ENCODE data around the gene PRDX5.

DNA sequence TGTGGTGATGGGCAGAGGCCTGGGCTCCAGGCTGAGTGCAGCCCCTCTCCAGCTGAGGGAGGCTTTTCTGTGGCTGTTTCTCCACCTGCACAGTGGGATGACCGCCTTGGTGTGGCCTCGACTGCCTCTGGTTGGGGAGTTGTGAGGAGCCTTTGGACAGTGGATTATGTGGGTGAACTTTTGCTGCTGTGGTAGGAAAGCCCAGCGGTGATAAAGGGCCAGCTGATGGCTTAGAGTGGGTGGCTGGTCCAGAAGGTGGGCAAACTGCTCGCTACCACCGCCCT is 13.9 kb upstream of the PRDX5 start:
- no peak for TF ChIP-seq ELF4 (IDR thresholded peaks at IDR 0.05)
- TF ChIP-seq HDGF (IDR thresholded peaks at IDR 0.05; ENCODE audit: borderline replicate concordance), result no peak
- TF ChIP-seq TARDBP (IDR thresholded peaks at IDR 0.05), result no peak
- TF ChIP-seq FOXA1 (IDR thresholded peaks at IDR 0.05), result no peak
- TF ChIP-seq SP1 (IDR thresholded peaks at IDR 0.05), result no peak
- TF ChIP-seq L3MBTL2 (conservative IDR thresholded peaks at IDR 0.05), result no peak
- TF ChIP-seq BHLHE40 (IDR thresholded peaks at IDR 0.05; ENCODE audit: borderline replicate concordance), result no peak
- no peak for TF ChIP-seq ARNT (IDR thresholded peaks at IDR 0.05)
- no peak for TF ChIP-seq NFRKB (IDR thresholded peaks at IDR 0.05)
- TF ChIP-seq ZNF384 (IDR thresholded peaks at IDR 0.05), result no peak
- TF ChIP-seq FOXM1 (IDR thresholded peaks at IDR 0.05; ENCODE audit: borderline replicate concordance), result no peak
- TF ChIP-seq, protein P1, sequence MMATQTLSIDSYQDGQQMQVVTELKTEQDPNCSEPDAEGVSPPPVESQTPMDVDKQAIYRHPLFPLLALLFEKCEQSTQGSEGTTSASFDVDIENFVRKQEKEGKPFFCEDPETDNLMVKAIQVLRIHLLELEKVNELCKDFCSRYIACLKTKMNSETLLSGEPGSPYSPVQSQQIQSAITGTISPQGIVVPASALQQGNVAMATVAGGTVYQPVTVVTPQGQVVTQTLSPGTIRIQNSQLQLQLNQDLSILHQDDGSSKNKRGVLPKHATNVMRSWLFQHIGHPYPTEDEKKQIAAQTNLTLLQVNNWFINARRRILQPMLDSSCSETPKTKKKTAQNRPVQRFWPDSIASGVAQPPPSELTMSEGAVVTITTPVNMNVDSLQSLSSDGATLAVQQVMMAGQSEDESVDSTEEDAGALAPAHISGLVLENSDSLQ (IDR thresholded peaks at IDR 0.05), result no peak
- TF ChIP-seq LEF1 (IDR thresholded peaks at IDR 0.05; ENCODE audit: borderline replicate concordance), result no peak
- TF ChIP-seq SUZ12 (IDR thresholded peaks at IDR 0.05), result no peak

Measured in HEK293T (cell line).